NCI-H2107 treated with DMSO at 0.1 percent for 48 hours (cell line): ENCODE results near the gene FNDC3B.
"Not testable (repeated sequence)": the region's sequence is repeated elsewhere in the genome, so short reads cannot be mapped to it uniquely, and the experiment has no call there.

Source experiments
- DNase-seq: peaks from one replicate; lab custom pipeline; 2025; ENCODE audit not compliant: unreplicated experiment; lab: John Stamatoyannopoulos, UW

FNDC3B gene

GRCh38 chr3:172228036-172228415 is 188.6 kb downstream of the FNDC3B start:
- no peak for DNase-seq

GRCh38 chr3:172229462-172229861 is 190.1 kb downstream of the FNDC3B start:
- no peak for DNase-seq

- no peak for DNase-seq
These were observed 192.0 kb downstream of the FNDC3B start for GRCh38 chr3:172231318-172231901.

DNA sequence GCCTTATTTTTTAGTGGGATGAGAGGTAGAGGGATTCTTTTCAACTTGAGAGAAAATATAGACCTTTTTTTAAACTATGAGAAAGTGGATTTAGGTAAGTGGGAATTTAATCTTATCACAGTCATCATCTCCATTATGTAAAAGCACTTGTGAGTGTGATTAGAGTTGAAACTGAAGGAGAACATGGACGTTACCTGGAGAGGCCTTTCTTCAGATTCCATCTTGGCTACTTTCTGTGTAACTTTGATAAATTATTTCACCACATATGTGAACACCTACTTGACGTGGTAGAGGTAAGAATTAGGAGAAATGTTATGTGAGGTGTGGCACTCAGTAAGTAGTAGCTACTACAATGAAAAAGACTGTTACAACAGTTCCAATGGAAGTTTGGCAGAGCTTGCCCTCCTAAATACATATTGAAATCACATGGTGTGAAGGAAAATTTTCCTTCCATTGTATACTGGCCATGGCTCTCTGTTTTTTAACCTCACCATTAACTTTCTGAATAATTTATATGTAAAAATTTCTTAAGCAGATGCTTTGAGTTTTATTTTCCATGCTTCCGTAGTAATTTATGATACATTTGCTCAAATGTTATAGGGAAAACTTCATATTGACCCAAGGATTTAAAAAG is 193.3 kb downstream of the FNDC3B start:
- no peak for DNase-seq

- DNase-seq = no peak
These were observed 194.3 kb downstream of the FNDC3B start for GRCh38 chr3:172233474-172234277.

GRCh38 chr3:172235698-172236097 is 196.3 kb downstream of the FNDC3B start:
- no peak for DNase-seq

DNA sequence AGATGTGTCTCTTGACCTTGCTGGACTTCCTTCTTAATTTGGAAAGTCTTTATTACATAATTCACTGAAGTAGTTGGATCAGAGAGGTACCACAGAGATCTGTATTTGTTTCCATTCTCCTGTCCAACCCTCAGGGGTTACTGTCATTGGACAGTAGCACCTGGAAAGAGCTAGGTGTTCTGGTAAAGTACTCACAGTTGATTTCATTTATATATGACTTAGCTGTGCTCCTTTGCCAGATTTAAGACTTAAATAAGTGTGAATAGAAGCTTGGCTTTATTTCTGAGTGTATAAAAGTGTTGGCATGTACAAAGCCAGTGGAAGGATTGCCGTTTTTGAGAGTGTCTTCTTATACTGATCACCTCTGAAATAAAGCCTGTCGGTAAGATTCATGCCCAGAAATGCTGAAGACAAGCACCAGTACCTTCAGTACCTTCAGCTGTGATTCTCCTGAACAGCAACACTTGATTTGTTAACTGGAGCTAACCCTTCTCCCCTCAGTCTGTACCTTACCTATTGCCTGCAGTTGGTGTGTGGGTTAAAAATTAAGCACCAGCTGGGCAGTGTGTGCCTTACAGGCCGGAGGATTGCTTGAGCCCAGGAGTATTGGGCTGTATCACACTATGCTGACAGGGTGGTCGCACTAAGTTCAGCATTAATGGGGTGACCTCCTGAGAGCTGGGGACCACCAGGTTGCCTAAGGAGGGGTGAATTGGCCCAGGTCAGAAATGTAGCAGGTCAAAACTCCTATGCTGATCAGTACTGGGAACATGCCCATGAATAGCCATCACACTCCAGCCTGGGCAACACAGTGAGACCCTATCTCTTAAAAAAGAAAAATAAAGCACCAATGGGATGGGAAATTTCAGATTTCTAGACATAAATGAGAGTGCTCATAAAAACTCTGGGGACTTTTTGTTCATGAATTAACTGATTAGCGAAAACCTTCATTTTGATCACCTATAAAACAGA is 197.7 kb downstream of the FNDC3B start:
- no peak for DNase-seq

- no peak for DNase-seq
These were observed 198.8 kb downstream of the FNDC3B start for GRCh38 chr3:172238188-172238587.

DNA sequence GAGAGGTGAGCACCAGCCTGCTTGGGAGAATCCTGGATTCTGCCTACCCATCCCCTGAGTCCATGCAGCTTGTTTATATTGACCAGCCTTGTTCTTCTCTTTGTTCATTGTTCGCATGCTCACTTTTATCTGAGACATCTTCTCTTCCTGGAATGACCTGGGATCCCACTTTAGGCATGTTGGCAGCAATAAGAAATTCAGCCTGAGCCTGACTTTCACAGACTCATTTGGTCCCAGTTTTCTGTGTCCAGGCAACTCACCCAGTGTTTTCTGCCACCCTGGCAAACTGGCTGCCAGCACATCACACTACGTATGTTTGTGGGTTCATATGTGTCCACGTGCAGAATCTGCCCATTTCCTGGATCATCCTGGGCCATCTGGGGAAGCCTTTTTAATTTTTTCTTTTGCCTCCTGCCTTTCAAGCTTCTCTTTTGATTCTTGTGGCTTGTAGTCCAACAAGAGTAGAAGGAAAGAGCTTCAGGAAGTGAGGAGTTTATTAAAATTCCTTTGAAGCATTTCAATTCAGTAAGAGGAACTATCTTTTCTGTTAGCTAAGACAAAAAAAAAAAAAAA is 199.9 kb downstream of the FNDC3B start:
- no peak for DNase-seq

DNA sequence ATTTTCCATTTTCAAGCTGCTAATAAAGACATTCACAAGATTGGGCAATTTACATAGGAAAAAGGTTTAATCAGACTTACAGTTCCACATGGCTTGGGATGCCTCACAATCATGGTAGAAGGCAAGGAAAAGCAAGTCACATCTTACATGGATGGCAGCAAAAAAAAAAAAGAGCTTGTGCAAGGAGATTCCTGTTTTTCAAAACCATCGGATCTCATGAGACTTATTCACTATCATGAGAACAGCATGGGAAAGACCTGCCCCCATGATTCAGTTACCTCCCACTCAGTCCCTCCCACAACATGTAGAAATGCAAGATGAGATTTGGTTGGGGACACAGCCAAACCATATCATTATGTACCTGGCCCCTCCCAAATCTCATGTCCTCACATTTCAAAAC is 202.0 kb downstream of the FNDC3B start:
- DNase-seq = no peak

- not testable (repeated sequence) for DNase-seq
These were observed 203.1 kb downstream of the FNDC3B start for GRCh38 chr3:172242471-172242870.

GRCh38 chr3:172243376-172243775 is 204.0 kb downstream of the FNDC3B start:
- not testable (repeated sequence) for DNase-seq

DNA sequence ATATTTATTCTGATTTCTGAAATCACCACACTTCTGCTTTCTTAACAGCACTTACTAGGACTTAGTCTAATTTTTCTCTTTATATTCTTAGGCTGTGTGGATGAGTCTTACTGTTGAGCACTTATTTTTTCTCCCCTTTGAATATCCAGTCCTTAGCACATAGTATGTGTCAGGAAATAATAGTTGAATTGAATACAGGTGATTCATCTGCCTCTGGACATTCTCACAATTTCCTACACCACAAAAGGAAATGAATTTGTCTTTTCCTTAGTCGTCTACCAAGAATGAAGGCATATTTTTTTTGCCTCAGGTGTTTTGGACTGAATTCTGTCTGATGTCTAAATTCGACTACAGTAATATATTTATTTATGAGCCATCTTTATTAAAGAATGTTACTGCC is 204.6 kb downstream of the FNDC3B start:
- no peak for DNase-seq

DNA sequence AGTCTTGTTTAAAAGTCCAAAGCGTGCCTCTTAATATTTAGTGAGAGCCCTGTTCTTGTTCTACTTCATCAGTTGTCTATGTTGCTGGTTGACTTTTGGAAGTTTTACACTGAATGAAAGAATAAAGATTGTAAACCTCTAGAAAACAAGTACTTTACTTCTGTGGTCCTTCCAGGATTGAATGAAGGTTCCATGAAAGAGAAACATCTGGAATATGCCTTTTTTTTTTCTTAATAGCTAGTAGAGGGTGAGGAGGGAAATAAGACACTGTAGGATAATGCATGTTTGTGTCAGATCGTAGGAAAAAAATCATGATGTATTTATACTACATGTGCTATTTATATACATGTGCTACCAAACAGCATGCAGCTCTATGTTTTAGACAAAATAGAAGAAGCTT is 205.9 kb downstream of the FNDC3B start:
- DNase-seq = no peak

- DNase-seq = no peak
These were observed 206.9 kb downstream of the FNDC3B start for GRCh38 chr3:172246107-172246844.

DNA sequence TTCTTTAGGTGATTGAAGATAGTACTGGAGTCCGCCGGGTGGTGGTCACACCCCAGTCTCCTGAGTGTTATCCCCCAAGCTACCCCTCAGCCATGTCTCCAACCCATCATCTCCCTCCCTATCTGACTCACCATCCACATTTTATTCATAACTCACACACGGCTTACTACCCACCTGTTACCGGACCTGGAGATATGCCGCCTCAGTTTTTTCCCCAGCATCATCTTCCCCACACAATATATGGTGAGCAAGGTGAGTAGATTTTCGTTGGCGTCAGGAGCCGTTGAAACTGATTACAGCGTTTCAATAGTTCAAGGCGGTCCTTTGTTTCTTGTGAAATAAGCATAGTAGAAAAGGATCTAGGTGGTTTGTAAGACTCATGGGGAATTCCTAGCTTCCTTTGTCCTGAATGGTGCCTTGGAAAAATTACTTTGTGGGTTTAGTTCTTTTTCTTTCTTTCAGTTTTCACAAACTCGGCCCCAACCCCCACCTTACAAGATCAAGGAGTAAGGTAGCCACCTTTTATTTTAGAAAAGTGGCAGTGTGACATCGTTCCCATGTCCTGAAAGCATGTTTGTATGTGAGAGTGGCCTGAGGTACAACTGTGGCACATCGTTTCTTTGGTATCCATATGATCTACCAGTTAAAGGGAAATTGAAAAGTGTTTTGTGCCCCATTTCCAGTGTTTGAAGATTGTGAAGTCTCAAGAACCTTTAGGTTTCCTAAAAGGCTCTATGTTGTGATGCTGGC is 208.3 kb downstream of the FNDC3B start:
- no peak for DNase-seq

GRCh38 chr3:172249039-172249438 is 209.7 kb downstream of the FNDC3B start:
- DNase-seq = no peak

DNA sequence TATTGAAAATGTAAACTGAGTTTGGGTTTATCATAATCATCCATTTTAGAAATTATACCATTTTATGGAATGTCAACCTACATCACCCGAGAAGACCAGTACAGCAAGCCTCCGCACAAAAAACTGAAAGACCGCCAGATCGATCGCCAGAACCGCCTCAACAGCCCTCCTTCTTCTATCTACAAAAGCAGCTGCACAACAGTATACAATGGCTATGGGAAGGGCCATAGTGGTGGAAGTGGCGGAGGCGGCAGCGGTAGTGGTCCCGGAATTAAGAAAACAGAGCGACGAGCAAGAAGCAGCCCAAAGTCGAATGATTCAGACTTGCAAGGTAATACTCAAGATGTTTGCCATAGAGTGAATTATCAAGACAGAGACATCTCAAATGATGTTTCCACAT is 211.8 kb downstream of the FNDC3B start:
- no peak for DNase-seq

DNA sequence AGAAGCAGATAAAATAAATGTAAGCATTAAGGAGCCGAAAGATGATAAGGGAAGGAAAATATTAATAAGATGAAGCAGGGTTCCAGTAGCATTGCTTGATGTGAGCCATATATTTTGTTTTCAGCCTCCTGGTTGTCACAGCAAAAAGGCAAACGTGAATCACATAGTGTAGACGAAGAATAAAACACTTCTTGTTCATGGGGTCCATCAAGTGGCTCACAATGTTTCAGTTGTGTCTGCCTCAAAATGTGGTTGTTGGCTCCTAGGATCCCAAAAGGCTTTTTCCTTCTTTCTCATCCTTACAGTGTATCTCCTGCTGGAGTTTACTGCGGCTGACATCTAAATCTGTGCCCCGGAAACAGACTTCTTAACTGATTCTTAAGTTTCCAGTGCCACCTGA is 213.8 kb downstream of the FNDC3B start:
- no peak for DNase-seq
